T47D (cell line): ENCODE results near the gene NFKB1.
"Not testable (repeated sequence)": the region's sequence is repeated elsewhere in the genome, so short reads cannot be mapped to it uniquely, and the experiment has no call there.

Source experiments
- DNase-seq, 2 experiments: peaks; one replicate each; pipeline versions ENCODE4 v3.0.0 to v3.0.0-alpha.2; 2011 to 2012; ENCODE audit warnings: low read depth in 1 of 2, low spot score in 1 of 2
- JUND ChIP-seq: IDR thresholded peaks from 2 replicates; pipeline ENCODE4 v1.6.1; 2012; ENCODE audit warnings: low read depth
- in situ Hi-C: cut with HindIII; loops from 2 replicates; pipeline ENCODE4 v1.10.0; 2016; ENCODE audit warnings: low sequenced_read_pairs, low pct_unique_long_range_greater_than_20kb

NFKB1 gene

GRCh38 chr4:102564399-102565059 is 63.4 kb downstream of the NFKB1 start:
- in situ Hi-C loops, result no loop called here
- TF ChIP-seq JUND, result no peak
- DNase-seq, result no peak

GRCh38 chr4:102565696-102566095 is 64.5 kb downstream of the NFKB1 start:
- TF ChIP-seq JUND, result no peak
- DNase-seq, result no peak
- in situ Hi-C loops, result no loop called here

GRCh38 chr4:102566426-102566825 is 65.3 kb downstream of the NFKB1 start:
- no peak for DNase-seq
- TF ChIP-seq JUND, result no peak
- in situ Hi-C loops, result no loop called here

DNA sequence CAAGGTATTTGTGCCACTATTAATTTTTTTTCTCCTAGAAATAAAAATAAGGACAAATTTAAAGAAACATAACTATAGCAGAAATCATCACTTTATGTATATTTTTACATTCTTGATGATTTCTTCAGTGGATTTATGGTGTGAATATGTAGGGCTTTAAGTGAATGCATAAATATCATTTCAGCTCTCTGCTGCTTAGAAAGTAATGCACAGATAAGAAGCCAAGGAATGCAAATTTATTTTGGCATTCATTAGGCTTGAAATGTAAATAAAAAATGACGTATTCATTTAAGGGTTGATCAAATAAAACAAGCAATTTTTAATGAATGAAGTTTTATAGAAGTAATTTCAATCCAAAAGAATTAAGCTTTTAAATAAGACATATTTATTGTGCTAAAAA is 66.3 kb downstream of the NFKB1 start:
- no peak for DNase-seq
- in situ Hi-C loops, result no loop called here
- TF ChIP-seq JUND, result no peak

DNA sequence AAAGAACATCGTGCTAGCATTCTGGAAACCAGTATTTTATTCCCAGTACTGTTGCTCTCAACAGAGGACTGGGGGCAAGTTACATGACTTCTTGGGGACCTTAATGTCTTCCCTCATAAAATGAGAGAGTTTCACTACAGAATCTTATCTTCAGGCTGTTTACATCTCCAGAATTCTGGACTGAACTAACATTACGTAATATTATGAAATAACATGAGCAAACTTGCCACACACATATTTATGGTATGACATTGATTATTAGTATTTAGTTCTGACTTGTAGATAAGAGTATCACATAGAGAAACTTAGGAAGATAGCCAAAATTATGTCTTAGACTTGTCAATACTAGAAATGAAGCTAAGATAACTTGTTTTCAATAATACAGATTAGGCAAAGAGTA is 68.0 kb downstream of the NFKB1 start:
- in situ Hi-C loops, result no loop called here
- no peak for DNase-seq
- no peak for TF ChIP-seq JUND

DNA sequence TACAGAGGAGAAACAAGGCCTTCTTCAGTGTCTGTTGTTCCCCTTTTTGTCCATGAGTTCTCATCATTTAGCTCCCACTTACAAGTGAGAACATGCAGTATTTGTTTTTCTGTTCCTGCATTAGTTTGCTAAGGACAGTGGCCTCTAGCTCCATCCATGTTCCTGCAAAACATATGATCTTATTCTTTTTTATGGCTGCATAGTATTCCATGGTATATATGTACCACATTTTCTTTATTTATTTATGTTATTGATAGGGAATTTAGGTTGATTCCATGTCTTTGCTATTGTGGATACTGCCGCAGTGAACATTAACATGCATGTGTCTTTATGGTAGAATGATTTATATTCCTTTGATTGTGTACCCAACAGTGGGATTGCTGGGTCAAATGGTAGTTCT is 69.1 kb downstream of the NFKB1 start:
- in situ Hi-C loops, result not testable (repeated sequence)

DNA sequence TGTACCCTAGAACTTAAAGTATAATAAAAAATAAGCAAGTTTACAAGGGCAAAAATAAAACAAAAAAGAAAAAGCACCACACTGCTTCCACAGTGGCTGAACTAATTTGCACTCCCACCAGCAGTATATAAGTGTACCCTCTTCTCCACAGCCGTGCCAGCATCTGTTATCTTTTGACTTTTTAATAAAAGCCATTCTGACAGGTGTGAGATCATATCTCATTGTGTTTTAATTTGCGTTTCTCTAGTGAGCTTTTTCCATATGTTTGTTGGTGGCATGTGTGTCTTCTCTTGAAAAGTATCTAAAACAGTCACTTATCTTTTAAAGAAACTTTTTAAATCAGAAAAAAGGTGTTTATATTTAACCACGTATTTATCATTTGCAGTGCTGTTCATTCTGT is 71.3 kb downstream of the NFKB1 start:
- TF ChIP-seq JUND, result no peak
- in situ Hi-C loops, result no loop called here
- DNase-seq, result no peak

More for the DNA sequence above, 69.1 kb downstream of the NFKB1 start:
- DNase-seq, result not testable (repeated sequence)

DNA sequence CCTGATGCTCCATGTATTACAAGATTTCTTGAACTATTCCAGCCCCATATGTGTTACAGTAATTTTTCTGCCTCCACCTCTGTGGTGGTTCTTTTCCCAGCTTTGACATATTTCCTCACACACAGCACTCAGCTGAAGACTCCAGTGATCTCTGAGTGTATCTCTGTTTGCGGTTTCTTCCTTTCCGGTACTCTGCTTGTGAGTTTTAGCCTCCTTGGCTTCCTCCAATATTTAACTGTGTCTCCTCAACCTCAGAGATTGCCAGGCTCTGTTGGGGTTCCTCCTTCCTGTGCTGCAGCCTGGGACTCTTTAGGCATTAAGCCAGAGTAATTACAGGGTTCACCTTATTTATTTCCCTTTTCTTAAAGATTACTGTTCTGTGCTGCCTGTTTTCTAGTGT is 73.2 kb downstream of the NFKB1 start:
- DNase-seq, result no peak
- in situ Hi-C loops, result no loop called here
- TF ChIP-seq JUND, result no peak

DNA sequence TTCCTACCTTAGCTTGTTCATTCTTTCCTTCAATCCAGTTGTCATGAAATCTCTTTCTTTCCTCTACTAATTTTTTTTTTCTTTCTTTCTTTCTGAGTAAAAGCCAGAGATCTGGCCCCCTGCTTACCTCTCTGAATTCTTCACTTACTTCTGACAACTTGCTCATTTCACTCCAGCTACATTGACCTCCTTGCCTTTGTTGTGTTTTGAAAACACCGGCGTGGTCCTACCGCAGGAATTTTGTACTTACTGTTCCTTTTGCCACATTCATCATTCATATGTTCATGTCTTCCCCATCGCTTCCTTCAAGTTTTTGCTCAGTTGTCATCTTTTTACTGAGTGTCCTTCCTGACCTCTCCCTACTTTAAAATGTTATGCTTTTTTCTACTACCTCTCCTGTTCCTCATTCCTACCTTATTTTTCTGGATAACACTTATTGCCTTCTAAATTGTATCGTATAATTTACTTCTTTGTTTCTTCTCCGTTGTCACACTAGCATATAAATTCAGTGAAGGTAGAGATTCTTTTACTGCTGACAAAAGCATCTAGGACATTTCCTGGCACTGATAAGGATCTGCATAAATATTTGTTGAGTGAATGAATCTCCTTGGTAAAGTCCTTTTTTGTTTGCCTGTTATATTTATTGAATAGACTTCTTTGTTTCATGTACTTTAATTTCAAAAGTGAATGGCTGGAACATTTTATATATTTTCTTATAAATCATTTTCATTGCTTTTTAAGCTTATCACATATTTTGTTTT is 74.4 kb downstream of the NFKB1 start:
- DNase-seq, result peak in 1 of 2 experiments; percentile 54
- TF ChIP-seq JUND, result no peak

DNA sequence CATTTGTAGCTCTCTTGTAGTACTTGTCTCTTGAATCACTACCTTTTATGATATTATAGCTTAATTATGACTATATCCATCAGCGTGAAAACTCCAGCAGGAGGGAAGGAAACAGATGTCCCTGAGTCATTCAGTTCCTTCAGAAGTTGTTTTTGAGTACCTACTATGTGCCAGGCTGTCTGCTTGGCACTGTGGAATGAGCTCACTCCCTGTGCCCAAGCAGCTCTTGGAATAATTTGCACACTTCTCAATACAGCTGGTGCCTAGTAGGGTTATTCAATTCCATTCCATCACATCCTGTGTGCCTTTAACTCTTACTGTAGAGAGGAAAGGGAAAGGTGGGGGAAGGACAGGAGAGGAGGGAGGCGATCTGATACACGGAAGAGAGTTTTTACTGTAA is 77.1 kb downstream of the NFKB1 start:
- in situ Hi-C loops, result no loop called here
- DNase-seq, result no peak
- TF ChIP-seq JUND, result no peak

More for the DNA sequence above, 74.4 kb downstream of the NFKB1 start:
- in situ Hi-C loops, result no loop called here

- TF ChIP-seq JUND, result no peak
- in situ Hi-C loops, result no loop called here
- no peak for DNase-seq
Observed at GRCh38 chr4:102578819-102579218, 77.7 kb downstream of the NFKB1 start.

DNA sequence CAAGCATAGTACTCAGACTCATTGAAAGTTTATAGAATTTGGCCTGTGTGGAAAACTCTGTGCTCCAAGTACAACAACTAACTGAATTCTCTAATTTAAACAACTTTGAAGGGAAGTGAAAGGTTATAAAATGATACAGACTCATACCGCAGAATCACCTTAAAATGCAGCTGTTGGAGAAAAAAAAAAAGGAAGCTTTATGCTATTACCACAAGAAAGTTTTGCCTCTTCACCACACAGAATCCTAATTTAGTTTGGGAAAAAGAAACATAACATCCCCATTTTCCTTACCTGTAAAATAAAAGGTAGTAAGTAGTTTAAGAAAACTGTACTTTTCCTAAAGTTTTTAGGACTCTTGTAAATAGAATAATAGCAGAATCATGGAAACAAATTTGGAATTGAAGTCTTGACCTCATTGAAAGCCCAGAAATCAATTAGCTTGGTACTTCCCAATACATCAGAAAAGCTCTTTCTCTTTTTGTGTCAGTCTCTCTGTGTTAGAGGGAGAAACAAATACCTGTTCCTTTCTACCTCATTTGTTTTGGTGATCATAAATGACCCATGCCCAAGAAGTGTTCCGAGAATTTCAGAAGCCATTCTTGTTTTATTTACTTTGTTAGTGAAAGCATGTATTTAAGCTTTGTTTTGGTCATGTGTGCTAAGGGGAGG is 78.8 kb downstream of the NFKB1 start:
- in situ Hi-C loops, result no loop called here
- DNase-seq, result no peak
- no peak for TF ChIP-seq JUND

DNA sequence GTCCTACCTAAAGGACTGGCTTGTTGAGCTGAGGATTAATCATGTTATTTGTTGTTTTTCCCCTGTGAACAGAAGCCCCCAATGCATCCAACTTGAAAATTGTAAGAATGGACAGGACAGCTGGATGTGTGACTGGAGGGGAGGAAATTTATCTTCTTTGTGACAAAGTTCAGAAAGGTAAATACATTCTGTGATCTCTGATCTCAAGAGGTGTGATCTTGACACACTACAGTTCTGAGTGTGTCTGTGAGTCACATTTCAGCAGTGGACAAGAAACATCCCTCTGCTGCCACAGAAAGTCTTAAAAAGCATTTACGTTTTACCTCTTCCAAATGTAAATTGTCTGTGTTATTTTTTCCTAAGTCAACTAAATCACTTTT is 79.3 kb downstream of the NFKB1 start:
- no peak for TF ChIP-seq JUND
- DNase-seq, result no peak
- in situ Hi-C loops, result no loop called here
